Liver (tissue), 9 donors: ENCODE measurements around the gene MC2R. TPM values are rescaled to one million over a fixed set of nuclear protein-coding genes. Genes with fewer than 3 reads are reported as not detected.
"Not testable (repeated sequence)": the region's sequence is repeated elsewhere in the genome, so short reads cannot be mapped to it uniquely, and the experiment has no call there.

Source experiments
- DNase-seq: peaks from one replicate; pipeline ENCODE4 v3.0.0-alpha.2; 2017; ENCODE audit warnings: low spot score
- H3K27ac ChIP-seq, 2 donors: one replicate each; pipeline ENCODE4 v1.7.0; 2013; ENCODE audit warnings: inconsistent platforms in 2 of 2, low read length in 2 of 2, control low read depth in 1 of 2, low read depth in 1 of 2, mild to moderate bottlenecking in 1 of 2
- H3K27me3 ChIP-seq, 4 donors: one replicate each; pipeline versions ENCODE4 v1.6.1 to v1.7.0; 2013; ENCODE audit warnings: low read length in 3 of 4, inconsistent platforms in 1 of 4, mild to moderate bottlenecking in 1 of 4, moderate library complexity in 1 of 4; ENCODE audit not compliant: control insufficient read depth in 4 of 4, insufficient read depth in 4 of 4
- H3K36me3 ChIP-seq, 4 donors: one replicate each; pipeline versions ENCODE4 v1.6.1 to v1.7.0; 2013; ENCODE audit warnings: low read length in 3 of 4, mild to moderate bottlenecking in 3 of 4, low read depth in 1 of 4, moderate library complexity in 1 of 4; ENCODE audit not compliant: control insufficient read depth in 4 of 4, insufficient read depth in 3 of 4
- H3K4me1 ChIP-seq, 4 donors: one replicate each; pipeline versions ENCODE4 v1.6.1 to v1.7.0; 2013; ENCODE audit warnings: low read length in 3 of 4, mild to moderate bottlenecking in 3 of 4, moderate library complexity in 1 of 4; ENCODE audit not compliant: control insufficient read depth in 4 of 4, insufficient read depth in 4 of 4
- H3K4me3 ChIP-seq, 3 donors: one replicate each; pipeline versions ENCODE4 v1.6.1 to v1.7.0; 2013; ENCODE audit warnings: low read length in 3 of 3, control low read depth in 1 of 3, low read depth in 1 of 3, mild to moderate bottlenecking in 1 of 3
- H3K9ac ChIP-seq, 2 donors: one replicate each; pipeline ENCODE4 v1.7.0; 2013; ENCODE audit warnings: low read length in 2 of 2, mild to moderate bottlenecking in 2 of 2, moderate library complexity in 2 of 2, control low read depth in 1 of 2, low read depth in 1 of 2
- H3K9me3 ChIP-seq, 4 donors: one replicate each; pipeline versions ENCODE4 v1.6.1 to v1.7.0; 2013; ENCODE audit warnings: low read length in 3 of 4; ENCODE audit not compliant: control insufficient read depth in 4 of 4
- EGR1 ChIP-seq, 2 donors: IDR thresholded peaks; 2 replicates each; pipeline ENCODE4 v1.6.1; 2016 to 2018; ENCODE audit warnings: antibody characterized with exemption in 2 of 2, low read depth in 2 of 2
- HNF4G ChIP-seq: IDR thresholded peaks from 2 replicates; pipeline ENCODE4 v1.6.1; 2016; ENCODE audit warnings: antibody characterized with exemption
- JUND ChIP-seq, 2 donors: IDR thresholded peaks; 2 replicates each; pipeline ENCODE4 v1.6.1; 2016; ENCODE audit warnings: antibody characterized with exemption in 2 of 2
- NR2F2 ChIP-seq: IDR thresholded peaks from 2 replicates; pipeline ENCODE4 v1.6.1; 2016; ENCODE audit warnings: antibody characterized with exemption
- RAD21 ChIP-seq, 2 donors: IDR thresholded peaks; 2 replicates each; pipeline ENCODE4 v1.6.1; 2016; ENCODE audit warnings: antibody characterized with exemption in 2 of 2, mild to moderate bottlenecking in 2 of 2
- YY1 ChIP-seq: IDR thresholded peaks from 2 replicates; pipeline ENCODE4 v1.6.1; 2016; ENCODE audit warnings: antibody characterized with exemption, mild to moderate bottlenecking
- WGBS: extraction: QIAGEN DNeasy Blood & Tissue Kit; methylation state at CpG from one replicate; pipeline ENCODE4 v1.1.7; 2013; 5-methylcytosine and 5-hydroxymethylcytosine counted together
- polyA plus RNA-seq, 2 donors: library from polyadenylated mRNA; stranded (reverse) in 1 of 2; unstranded in 1 of 2; fragments of 200-250 nt in 1 of 2; fragments of >200 nt in 1 of 2; fragmentation: Nextera tagmentation in 1 of 2; extraction: Ambion mirVana in 1 of 2; gene quantifications; one replicate each; pipeline versions ENCODE4 v1.2.1 to v1.2.3, GENCODE V29; 2013 to 2015
- total RNA-seq, 2 donors: library from RNA; depleted of rRNA; stranded (reverse); fragments of >200 nt; gene quantifications; one replicate each; pipeline ENCODE4 v1.2.3, GENCODE V29; 2014
- TF ChIP-seq, protein P1 (sequence below): fragments of 150-350 bp; IDR thresholded peaks from 2 replicates; pipeline ENCODE4 v1.5.1; 2017; ENCODE audit warnings: improper control_type of control experiment, low read depth, low read length; ENCODE audit not compliant: missing input control
- donor health status: healthy.
- donor health status: healthy.
- donor health status: healthy.
- donor health status: healthy.
- donor health status: healthy.

Gene MC2R
- total and polyA plus RNA-seq, 4 donors, result not detected

DNA sequence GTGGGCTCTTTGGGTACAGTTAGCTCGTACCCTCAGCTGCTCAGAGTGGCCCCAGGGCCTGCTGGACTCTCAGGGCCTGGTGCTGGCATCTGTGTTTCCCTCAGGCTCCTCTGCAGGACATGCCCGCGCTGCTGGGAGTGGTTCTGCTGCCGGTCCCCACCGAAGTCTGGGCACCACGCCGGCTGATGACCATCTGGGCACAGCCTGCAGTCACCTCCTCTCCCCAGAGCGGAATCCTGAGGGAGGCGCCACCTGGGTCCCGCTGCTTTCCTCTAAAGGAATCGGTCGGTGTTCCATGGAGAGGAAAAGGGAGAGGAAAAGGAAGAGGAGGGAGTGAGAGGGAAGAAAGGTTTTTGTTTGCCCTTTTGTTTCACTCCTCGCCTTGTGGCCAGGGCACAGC is 43.6 kb downstream of the MC2R start:
- no peak overlapping the region for H3K9ac ChIP-seq
- no peaks in the 10 kb centered on the region for H3K4me1 ChIP-seq
- 48% methylated on average over 13 of the region's 13 CpGs for WGBS
- TF ChIP-seq RAD21 (IDR thresholded peaks at IDR 0.05), result no peak
- no peak for TF ChIP-seq JUND (IDR thresholded peaks at IDR 0.05)
- no peak for TF ChIP-seq YY1
- TF ChIP-seq, protein P1, sequence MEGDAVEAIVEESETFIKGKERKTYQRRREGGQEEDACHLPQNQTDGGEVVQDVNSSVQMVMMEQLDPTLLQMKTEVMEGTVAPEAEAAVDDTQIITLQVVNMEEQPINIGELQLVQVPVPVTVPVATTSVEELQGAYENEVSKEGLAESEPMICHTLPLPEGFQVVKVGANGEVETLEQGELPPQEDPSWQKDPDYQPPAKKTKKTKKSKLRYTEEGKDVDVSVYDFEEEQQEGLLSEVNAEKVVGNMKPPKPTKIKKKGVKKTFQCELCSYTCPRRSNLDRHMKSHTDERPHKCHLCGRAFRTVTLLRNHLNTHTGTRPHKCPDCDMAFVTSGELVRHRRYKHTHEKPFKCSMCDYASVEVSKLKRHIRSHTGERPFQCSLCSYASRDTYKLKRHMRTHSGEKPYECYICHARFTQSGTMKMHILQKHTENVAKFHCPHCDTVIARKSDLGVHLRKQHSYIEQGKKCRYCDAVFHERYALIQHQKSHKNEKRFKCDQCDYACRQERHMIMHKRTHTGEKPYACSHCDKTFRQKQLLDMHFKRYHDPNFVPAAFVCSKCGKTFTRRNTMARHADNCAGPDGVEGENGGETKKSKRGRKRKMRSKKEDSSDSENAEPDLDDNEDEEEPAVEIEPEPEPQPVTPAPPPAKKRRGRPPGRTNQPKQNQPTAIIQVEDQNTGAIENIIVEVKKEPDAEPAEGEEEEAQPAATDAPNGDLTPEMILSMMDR, result no peak
- no peak for DNase-seq
- H3K4me3 ChIP-seq, result no peak overlapping the region
- H3K9me3 ChIP-seq, result no peaks in the 10 kb centered on the region
- peaks cover 0 to 8% (median 0%) of the 10 kb centered on the region in 4 donors for H3K27me3 ChIP-seq
- H3K36me3 ChIP-seq, result no peaks in the 10 kb centered on the region
- no peak overlapping the region for H3K27ac ChIP-seq

DNA sequence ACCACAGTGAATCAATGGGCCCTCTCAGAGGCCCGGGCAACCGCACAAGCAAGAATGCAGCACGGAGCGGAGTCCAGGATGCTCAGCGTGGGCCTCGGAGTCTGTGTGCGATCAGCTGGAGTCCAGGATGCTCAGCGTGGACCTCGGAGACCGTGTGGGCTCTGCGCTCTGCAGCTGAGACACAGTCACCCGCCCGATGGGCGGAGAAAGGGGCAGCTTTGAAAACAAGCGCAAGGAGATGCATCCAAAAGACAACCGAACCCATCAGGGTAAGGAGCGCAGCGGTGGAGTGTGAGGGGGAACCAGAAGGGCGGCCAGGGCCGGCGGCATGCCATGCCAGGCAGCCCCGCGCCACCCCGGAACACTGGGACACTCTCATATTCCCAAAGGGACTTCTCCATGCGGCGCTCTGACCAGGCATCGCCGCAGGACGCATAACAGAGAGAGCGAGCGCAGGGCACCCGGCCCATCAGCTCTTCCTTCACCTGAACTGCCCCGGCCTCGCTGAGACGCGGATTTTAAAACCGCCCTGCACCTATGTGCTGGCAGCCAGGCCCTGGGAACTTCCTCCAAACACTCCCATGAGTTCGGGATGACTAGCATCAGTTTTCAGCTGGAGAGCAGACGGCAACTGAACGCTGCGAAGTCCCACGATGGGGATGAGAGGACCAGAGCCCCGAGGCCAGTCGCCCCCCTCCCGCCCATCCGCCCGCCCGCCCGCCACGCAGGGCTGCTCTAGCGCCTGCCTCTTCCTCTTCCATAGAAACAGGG is 46.6 kb downstream of the MC2R start:
- H3K9ac ChIP-seq, result no peak overlapping the region
- TF ChIP-seq NR2F2, result no peak
- no peak for TF ChIP-seq HNF4G
- H3K27me3 ChIP-seq, result peaks cover 0 to 12% (median 0%) of the 10 kb centered on the region in 4 donors
- no peak overlapping the region for H3K27ac ChIP-seq
- no peaks in the 10 kb centered on the region for H3K4me1 ChIP-seq
- H3K36me3 ChIP-seq, result no peaks in the 10 kb centered on the region
- 4% methylated on average over 51 of the region's 51 CpGs for WGBS
- H3K9me3 ChIP-seq, result no peaks in the 10 kb centered on the region
- H3K4me3 ChIP-seq, result no peak overlapping the region
- no peak for DNase-seq

DNA sequence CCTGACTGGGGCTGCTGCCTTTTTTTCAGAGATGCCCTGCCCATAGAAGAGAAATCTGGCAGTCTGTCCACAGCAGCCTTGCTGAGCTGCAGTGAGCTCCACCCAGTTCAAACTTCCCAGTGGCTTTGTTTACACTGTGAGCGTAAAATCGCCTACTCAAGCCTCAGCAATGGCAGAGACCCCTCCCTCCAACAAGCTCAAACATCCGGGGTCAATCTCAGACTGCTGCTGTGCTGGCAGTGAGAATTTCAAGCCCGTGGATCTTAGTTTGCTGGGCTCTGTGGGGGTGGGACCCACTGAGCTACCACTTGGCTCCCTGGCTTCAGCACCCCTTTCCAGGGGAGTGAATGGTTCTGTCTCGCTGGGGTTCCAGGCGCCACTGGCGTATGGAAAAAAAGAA is 52.4 kb downstream of the MC2R start:
- WGBS, result 32% methylated on average over 7 of the region's 7 CpGs
- not testable (repeated sequence) for DNase-seq, H3K36me3 ChIP-seq, H3K4me3 ChIP-seq, H3K27ac ChIP-seq, H3K27me3 ChIP-seq, H3K9me3 ChIP-seq, H3K4me1 ChIP-seq, H3K9ac ChIP-seq

DNA sequence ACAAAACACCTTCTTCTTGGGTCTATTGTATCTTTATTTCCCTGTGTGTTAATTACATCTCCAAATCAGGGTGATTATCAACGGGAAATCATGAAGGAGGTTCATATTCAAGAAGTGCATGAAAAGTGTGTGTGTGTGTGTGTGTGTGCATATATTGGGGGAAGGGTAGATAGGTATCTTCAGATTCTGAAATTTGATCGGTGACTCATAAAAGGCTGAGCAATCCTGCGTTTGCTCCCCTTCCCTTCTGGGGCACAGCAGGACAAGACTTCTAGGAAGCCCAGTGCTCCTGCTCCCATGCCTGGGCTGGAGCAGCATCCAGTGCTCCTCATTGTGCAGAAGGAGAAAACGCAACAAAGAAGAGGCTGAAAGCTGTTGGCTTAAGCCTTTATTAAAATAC is 65.5 kb downstream of the MC2R start:
- H3K36me3 ChIP-seq, result no peaks in the 10 kb centered on the region
- H3K9me3 ChIP-seq, result peaks cover 0 to 11% (median 5%) of the 10 kb centered on the region in 4 donors
- 81% methylated on average over 4 of the region's 4 CpGs for WGBS
- H3K9ac ChIP-seq, result no peak overlapping the region
- H3K4me1 ChIP-seq, result no peaks in the 10 kb centered on the region
- DNase-seq, result no peak
- TF ChIP-seq RAD21 (IDR thresholded peaks at IDR 0.05), result no peak
- no peaks in the 10 kb centered on the region for H3K27me3 ChIP-seq
- H3K4me3 ChIP-seq, result no peak overlapping the region
- H3K27ac ChIP-seq, result no peak overlapping the region

DNA sequence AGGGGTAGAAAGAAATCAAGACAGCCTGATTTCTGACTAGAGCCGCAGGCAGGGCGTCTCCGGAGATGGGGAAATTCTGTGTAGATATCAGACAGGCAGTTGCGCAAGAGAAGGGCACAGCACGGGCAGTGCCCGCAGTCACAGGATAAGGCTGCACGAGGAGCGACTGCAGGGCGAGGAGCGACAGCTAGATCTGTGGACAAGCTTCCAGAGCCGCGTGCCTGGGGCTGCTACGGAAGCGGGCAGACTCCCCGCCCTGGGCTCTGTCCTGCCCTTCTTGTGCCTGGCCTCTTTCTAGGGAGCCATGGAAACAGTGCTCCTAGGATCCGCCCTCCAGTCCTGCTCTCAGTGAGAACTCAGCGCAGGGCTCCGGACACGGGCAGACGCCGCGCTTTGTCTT is 78.8 kb downstream of the MC2R start:
- WGBS, result 93% methylated on average over 22 of the region's 22 CpGs
- H3K27me3 ChIP-seq, result peaks cover 0 to 9% (median 0%) of the 10 kb centered on the region in 4 donors
- DNase-seq, result no peak
- H3K4me1 ChIP-seq, result no peaks in the 10 kb centered on the region
- H3K4me3 ChIP-seq, result no peak overlapping the region
- no peaks in the 10 kb centered on the region for H3K9me3 ChIP-seq
- H3K9ac ChIP-seq, result no peak overlapping the region
- no peaks in the 10 kb centered on the region for H3K36me3 ChIP-seq
- TF ChIP-seq EGR1 (IDR thresholded peaks at IDR 0.05; ENCODE audit: low read depth in 2 of 2), result no peak
- no peak overlapping the region for H3K27ac ChIP-seq
